A673 (cell line): Measurements from ENCODE around the gene CFAP107. TPM values are rescaled to one million over a fixed set of nuclear protein-coding genes. Genes with fewer than 3 reads are reported as not detected.
"Not testable (repeated sequence)": the region's sequence is repeated elsewhere in the genome, so short reads cannot be mapped to it uniquely, and the experiment has no call there.

ENCODE experiments used
- BruUV-seq: library from RNA; stranded (reverse); fragments of 400-500 nt; replicated peaks from 2 replicates; lab custom pipeline; 2021; lab: Mats Ljungman, UMichigan
- CTCF ChIA-PET: fragments of 300-600 bp; sonication (Branson Sonifier 250); formaldehyde crosslinking; loops from one replicate; lab custom pipeline; 2022; ENCODE audit warnings: antibody characterized with exemption; lab: Charles Lee
- POLR2A ChIA-PET: fragments of 300-600 bp; sonication (Branson Sonifier 250); formaldehyde crosslinking; loops from one replicate; lab custom pipeline; 2022; ENCODE audit warnings: antibody characterized with exemption; ENCODE audit not compliant: low non-redundant PET; lab: Charles Lee
- DNase-seq: peaks from one replicate; pipeline ENCODE4 v3.0.0-alpha.2; 2015; ENCODE audit warnings: low spot score
- H3K27ac ChIP-seq: fragments of 200-600 bp; sonication (generic); 2 replicates; pipeline ENCODE4 v1.5.1; 2016; ENCODE audit warnings: mixed run types, low read depth, mild to moderate bottlenecking, mixed read lengths, antibody characterized with exemption, low read length; ENCODE audit not compliant: poor library complexity, severe bottlenecking
- H3K27me3 ChIP-seq: fragments of 200-600 bp; sonication (generic); replicated peaks from 2 replicates; pipeline ENCODE4 v1.6.1; 2017; ENCODE audit warnings: mixed run types, low read depth, mild to moderate bottlenecking, mixed read lengths, antibody characterized with exemption, low read length; ENCODE audit not compliant: insufficient read depth, poor library complexity
- H3K36me3 ChIP-seq: fragments of 200-600 bp; sonication (generic); 2 replicates; pipeline ENCODE4 v1.6.1; 2016; ENCODE audit warnings: mixed run types, mild to moderate bottlenecking, mixed read lengths, antibody characterized with exemption, low read length; ENCODE audit not compliant: insufficient read depth, poor library complexity, severe bottlenecking
- H3K4me1 ChIP-seq: fragments of 200-600 bp; sonication (generic); 2 replicates; pipeline ENCODE4 v1.6.1; 2017; ENCODE audit warnings: mixed run types, mild to moderate bottlenecking, mixed read lengths, antibody characterized with exemption, low read length; ENCODE audit not compliant: insufficient read depth, poor library complexity, severe bottlenecking
- H3K4me3 ChIP-seq: fragments of 200-600 bp; sonication (generic); 2 replicates; pipeline ENCODE4 v1.5.1; 2016; ENCODE audit warnings: low read depth, mixed run types, mild to moderate bottlenecking, mixed read lengths, low read length; ENCODE audit not compliant: poor library complexity, severe bottlenecking
- H3K9me3 ChIP-seq: fragments of 200-600 bp; sonication (generic); 2 replicates; pipeline ENCODE4 v1.6.1; 2016; ENCODE audit warnings: mixed run types, low read depth, mild to moderate bottlenecking, mixed read lengths, antibody characterized with exemption, low read length; ENCODE audit not compliant: poor library complexity, severe bottlenecking
- CTCF ChIP-seq: fragments of 300-800, 200-600 bp; sonication (generic); conservative IDR thresholded peaks from 2 replicates; pipeline ENCODE4 v1.5.1; 2017; ENCODE audit warnings: low read depth, mild to moderate bottlenecking, antibody characterized with exemption, low read length, moderate library complexity, mixed read lengths
- EZH2 ChIP-seq: fragments of 200-600 bp; sonication (generic); IDR thresholded peaks from 2 replicates; pipeline ENCODE4 v1.6.1; 2017; ENCODE audit warnings: borderline replicate concordance, low read depth, mild to moderate bottlenecking, mixed read lengths, antibody characterized with exemption, low read length; ENCODE audit not compliant: poor library complexity, severe bottlenecking
- intact Hi-C: fragments of 100-400 bp; cut with micrococcal nuclease; formaldehyde crosslinking; loops from one replicate; pipeline ENCODE4 v1.10.0; 2022; ENCODE audit not compliant: unreplicated experiment
- total RNA-seq: library from RNA; stranded (reverse); gene quantifications from 2 replicates; pipeline ENCODE4 v1.2.3, GENCODE V29; 2021

CFAP107 gene
- total RNA-seq, 1 experiment from 2014 or later: not detected

GRCh38 chr1:12778907-12779306 lies 32.9 kb downstream of the CFAP107 start:
- no peak for TF ChIP-seq EZH2
- no peak for TF ChIP-seq CTCF
- Histone ChIP-seq H3K36me3 (no peaks in the 10 kb centered on the region), H3K27me3 (no peaks in the 10 kb centered on the region), H3K4me3 (no peak overlapping the region), H3K27ac (no peak overlapping the region), H3K9me3 (no peaks in the 10 kb centered on the region), H3K4me1 (no peaks in the 10 kb centered on the region)
- BruUV-seq: no TSS peak
- no peak for DNase-seq
- POLR2A ChIA-PET: no interaction called here
- intact Hi-C loops: no loop called here
- CTCF ChIA-PET: no interaction called here

- DNase-seq, H3K9me3 ChIP-seq, BruUV-seq, CTCF ChIA-PET, H3K27me3 ChIP-seq, H3K4me1 ChIP-seq, intact Hi-C loops, H3K36me3 ChIP-seq, POLR2A ChIA-PET, H3K4me3 ChIP-seq, H3K27ac ChIP-seq: not testable (repeated sequence)
Measured at GRCh38 chr1:12781488-12781887, 35.5 kb downstream of the CFAP107 start.

GRCh38 chr1:12783783-12784182 lies 37.8 kb downstream of the CFAP107 start:
- H3K4me3 ChIP-seq, H3K27me3 ChIP-seq, H3K4me1 ChIP-seq, intact Hi-C loops, POLR2A ChIA-PET, H3K36me3 ChIP-seq, CTCF ChIA-PET, H3K27ac ChIP-seq, H3K9me3 ChIP-seq, BruUV-seq, DNase-seq: not testable (repeated sequence)

GRCh38 chr1:12784729-12785128 lies 38.7 kb downstream of the CFAP107 start:
- intact Hi-C loops, H3K27ac ChIP-seq, POLR2A ChIA-PET, CTCF ChIA-PET, H3K27me3 ChIP-seq, BruUV-seq, H3K36me3 ChIP-seq, H3K4me3 ChIP-seq, H3K9me3 ChIP-seq, H3K4me1 ChIP-seq, DNase-seq: not testable (repeated sequence)

GRCh38 chr1:12791097-12791496 lies 45.1 kb downstream of the CFAP107 start, which contains the start of gene PRAMEF1:
PRAMEF1 (plus strand) TSS chr1:12791397; CDS start chr1:12793228, 1,831 bp downstream.
- CTCF ChIA-PET, H3K9me3 ChIP-seq, BruUV-seq, H3K27ac ChIP-seq, DNase-seq, H3K4me3 ChIP-seq, H3K36me3 ChIP-seq, H3K4me1 ChIP-seq, H3K27me3 ChIP-seq, POLR2A ChIA-PET, intact Hi-C loops: not testable (repeated sequence)
